H1 (cell line): ENCODE measurements around the gene MGAT5. TPM values are rescaled to one million over a fixed set of nuclear protein-coding genes. Genes with fewer than 3 reads are reported as not detected.

Source experiments
- ATF2 ChIP-seq: IDR thresholded peaks from 2 replicates; pipeline ENCODE4 v1.6.1; 2012; ENCODE audit warnings: low read length, inconsistent platforms
- CHD7 ChIP-seq: fragments of 300-600 bp; sonication (generic); IDR thresholded peaks from 2 replicates; pipeline ENCODE4 v1.7.1; 2012; ENCODE audit warnings: low read length, moderate library complexity, mild to moderate bottlenecking, inconsistent platforms; ENCODE audit not compliant: insufficient replicate concordance
- CTBP2 ChIP-seq: IDR thresholded peaks from 2 replicates; pipeline ENCODE4 v1.7.0; 2011; ENCODE audit warnings: borderline replicate concordance, mild to moderate bottlenecking, moderate library complexity, mixed read lengths, low read length; ENCODE audit not compliant: insufficient read depth, insufficient read length
- HDAC6 ChIP-seq: IDR thresholded peaks from one replicate; pipeline ENCODE4 v1.7.1; 2012; ENCODE audit warnings: low read depth, mild to moderate bottlenecking, inconsistent platforms, low read length, moderate library complexity
- RNF2 ChIP-seq: fragments of 200-900, 300-1000 bp; sonication (generic); IDR thresholded peaks from 2 replicates; pipeline ENCODE4 v1.7.1; 2016; ENCODE audit warnings: borderline replicate concordance, low read depth, mild to moderate bottlenecking, antibody characterized with exemption, low read length; ENCODE audit not compliant: poor library complexity, severe bottlenecking; ENCODE audit errors: missing control alignments
- RXRA ChIP-seq: IDR thresholded peaks from 2 replicates; pipeline ENCODE4 v1.6.1; 2011; ENCODE audit warnings: low read depth, mild to moderate bottlenecking, low read length, moderate library complexity; ENCODE audit not compliant: insufficient read depth
- SP2 ChIP-seq: IDR thresholded peaks from 2 replicates; pipeline ENCODE4 v1.6.1; 2012; ENCODE audit warnings: mild to moderate bottlenecking, low read length, inconsistent platforms
- SRF ChIP-seq: IDR thresholded peaks from 2 replicates; pipeline ENCODE4 v1.6.1; 2011; ENCODE audit warnings: mild to moderate bottlenecking, low read depth, low read length, moderate library complexity
- polyA plus RNA-seq, 7 experiments: library from polyadenylated mRNA; depleted of rRNA in 3 of 7; stranded (reverse) in 5 of 7; unstranded in 2 of 7; fragments of >200 nt in 5 of 7; fragments of 200-250 nt in 2 of 7; gene quantifications; 1 replicate in 5 of 7; 2 replicates in 1 of 7; 4 replicates in 1 of 7; pipeline versions ENCODE4 v1.2.1 to v1.2.3, GENCODE V29; 2011 to 2013; ENCODE audit warnings: missing spikeins in 2 of 7, mixed read lengths in 2 of 7
- total RNA-seq: library from RNA; stranded (reverse); fragmentation: NEBNext Ultra II Directional; extraction: Animal tissue kit (Norgen Biotek cat#: 25700); gene quantifications from 2 replicates; pipeline ENCODE4 v1.2.1, GENCODE V29; 2021

MGAT5 gene
- total and polyA plus RNA-seq, 2 of the 8 experiments (the other 6 are each of a cell fraction or from before 2014, with no cell fraction given), result 11.2 to 49.2 TPM

GRCh38 chr2:134218930-134219658 is 34.8 kb upstream of the MGAT5 start (continued):
- TF ChIP-seq CHD7 (no peak), ATF2 (no peak), RNF2 (no peak), CTBP2 (no peak), SRF (no peak), HDAC6 (no peak), RXRA (no peak), SP2 (no peak)
